Fibroblast of villous mesenchyme (primary cell): ENCODE measurements around the gene OGN. TPM values are rescaled to one million over a fixed set of nuclear protein-coding genes. Genes with fewer than 3 reads are reported as not detected.
A peak's percentile ranks its signal among the peaks of the same experiment; 100 is the strongest.

Source experiments
- DNase-seq: peaks from one replicate; pipeline ENCODE4 v3.0.0-alpha.2; 2010; ENCODE audit warnings: low read depth
- H3K4me3 ChIP-seq: 2 replicates; pipeline ENCODE4 v1.5.1; 2011; ENCODE audit warnings: low read depth, mild to moderate bottlenecking, low read length
- CTCF ChIP-seq: IDR thresholded peaks from 2 replicates; pipeline ENCODE4 v1.5.1; 2012; ENCODE audit warnings: low read depth, mild to moderate bottlenecking, low read length; ENCODE audit not compliant: insufficient read depth
- total RNA-seq: library from RNA; depleted of rRNA; stranded (reverse); fragments of >200 nt; gene quantifications from 2 replicates; pipeline ENCODE4 v1.2.3, GENCODE V29; 2012

OGN gene
- total RNA-seq, 1 donor = not detected

- no peak for TF ChIP-seq CTCF
- H3K4me3 ChIP-seq = no peak overlapping the region
- DNase-seq = no peak
Observed at GRCh38 chr9:92353051-92353450, 51.3 kb downstream of the OGN start.

- DNase-seq = no peak
- no peak overlapping the region for H3K4me3 ChIP-seq
- TF ChIP-seq CTCF = no peak
Observed at GRCh38 chr9:92350740-92351133, 53.6 kb downstream of the OGN start.

GRCh38 chr9:92349771-92350739 is 54.3 kb downstream of the OGN start:
- peak; percentile 67 for DNase-seq
- no peak overlapping the region for H3K4me3 ChIP-seq
- TF ChIP-seq CTCF = no peak

- TF ChIP-seq CTCF = no peak
- no peak overlapping the region for H3K4me3 ChIP-seq
- DNase-seq = no peak
Observed at GRCh38 chr9:92345582-92345981, 58.8 kb downstream of the OGN start.

GRCh38 chr9:92342825-92343488 is 61.4 kb downstream of the OGN start:
- DNase-seq = no peak
- H3K4me3 ChIP-seq = no peak overlapping the region
- peak; percentile 4 for TF ChIP-seq CTCF

GRCh38 chr9:92341578-92341977 is 62.8 kb downstream of the OGN start:
- no peak for DNase-seq
- no peak overlapping the region for H3K4me3 ChIP-seq

More at GRCh38 chr9:92341578-92341977, 62.8 kb downstream of the OGN start:
- no peak for TF ChIP-seq CTCF
